ENCODE measurements around the gene HS3ST6.
"Not testable (repeated sequence)": the region's sequence is repeated elsewhere in the genome, so short reads cannot be mapped to it uniquely, and the experiment has no call there.

- not testable (repeated sequence) for TF ChIP-seq POLR2A, CTCF, POLR2AphosphoS5 (IDR thresholded peaks at IDR 0.05)
Observed at GRCh38 chr16:1920122-1920521, 1.9 kb upstream of the HS3ST6 start.

All from breast epithelium (tissue), 3 donors.